IPS-18c (cell line): ENCODE data around the gene NOA1.
"Not testable (repeated sequence)": the region's sequence is repeated elsewhere in the genome, so short reads cannot be mapped to it uniquely, and the experiment has no call there.

Experiments used
- H3K4me3 ChIP-seq: 2 replicates; pipeline ENCODE4 v1.7.0; 2013; ENCODE audit warnings: low read depth, mild to moderate bottlenecking, low read length, moderate library complexity; ENCODE audit not compliant: insufficient read depth
- H3K9me3 ChIP-seq: one replicate; pipeline ENCODE4 v1.6.1; 2013; ENCODE audit warnings: mild to moderate bottlenecking, low read length, moderate library complexity; ENCODE audit not compliant: control insufficient read depth, insufficient read depth

NOA1 gene

DNA sequence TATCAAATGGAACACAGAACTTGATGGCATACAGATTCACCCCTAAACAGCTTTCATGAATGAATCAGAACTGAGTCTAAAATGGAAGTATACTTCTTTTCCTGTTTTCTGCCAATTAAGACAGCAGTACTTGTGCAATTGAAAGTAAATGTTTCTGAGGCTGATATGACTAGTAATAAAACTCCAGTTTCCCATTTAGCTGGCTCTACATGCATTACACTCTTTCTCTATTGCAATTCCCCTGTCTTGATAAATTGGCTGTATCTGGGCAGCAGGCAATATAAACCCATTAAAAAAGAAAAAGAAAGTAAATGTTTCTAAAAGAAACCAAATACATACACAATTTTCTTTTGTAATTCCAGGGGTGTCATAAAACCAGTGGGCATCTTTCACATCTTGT lies 4.6 kb downstream of the NOA1 start:
- Histone ChIP-seq H3K4me3 (no peak overlapping the region), H3K9me3 (no peaks in the 10 kb centered on the region)

DNA sequence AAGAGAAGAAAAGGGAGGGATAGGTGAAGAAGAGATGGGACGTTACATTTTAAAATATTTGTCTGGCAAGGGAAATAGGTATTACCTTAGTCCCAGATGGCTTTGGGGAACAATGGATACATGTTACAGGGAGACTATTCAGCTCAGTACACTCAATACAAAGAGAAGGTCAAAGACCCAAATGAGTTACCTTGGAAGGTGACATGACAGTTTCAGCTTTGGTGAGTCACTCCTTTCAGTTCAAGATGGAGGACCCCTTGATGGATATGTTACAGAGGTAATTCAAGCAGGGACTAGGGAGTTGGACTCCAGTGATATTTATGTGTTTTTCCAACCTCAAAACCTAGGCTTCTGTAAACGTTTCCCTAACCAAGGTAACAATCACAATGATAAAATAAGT lies 5.0 kb downstream of the NOA1 start:
- no peak overlapping the region for H3K4me3 ChIP-seq
- no peaks in the 10 kb centered on the region for H3K9me3 ChIP-seq

DNA sequence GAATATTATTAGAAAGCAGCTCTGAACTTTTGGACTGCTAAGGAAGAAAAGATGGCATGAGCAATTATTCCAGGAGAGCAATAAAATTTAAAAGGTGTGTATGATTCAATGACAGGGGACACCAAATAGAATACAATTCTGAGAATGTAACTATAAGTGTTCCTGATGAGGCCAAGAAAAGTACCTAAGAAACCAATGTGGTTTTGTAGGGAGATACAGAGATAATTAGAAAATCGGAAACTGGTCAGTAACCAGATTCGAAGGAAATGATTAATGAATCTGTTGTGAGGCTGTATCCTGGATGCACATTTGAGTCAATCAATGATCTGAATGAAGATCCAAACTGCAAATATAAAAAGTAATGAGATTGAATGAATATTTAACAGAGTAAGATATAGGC lies 6.0 kb downstream of the NOA1 start:
- Histone ChIP-seq H3K9me3 (no peaks in the 10 kb centered on the region), H3K4me3 (no peak overlapping the region)

DNA sequence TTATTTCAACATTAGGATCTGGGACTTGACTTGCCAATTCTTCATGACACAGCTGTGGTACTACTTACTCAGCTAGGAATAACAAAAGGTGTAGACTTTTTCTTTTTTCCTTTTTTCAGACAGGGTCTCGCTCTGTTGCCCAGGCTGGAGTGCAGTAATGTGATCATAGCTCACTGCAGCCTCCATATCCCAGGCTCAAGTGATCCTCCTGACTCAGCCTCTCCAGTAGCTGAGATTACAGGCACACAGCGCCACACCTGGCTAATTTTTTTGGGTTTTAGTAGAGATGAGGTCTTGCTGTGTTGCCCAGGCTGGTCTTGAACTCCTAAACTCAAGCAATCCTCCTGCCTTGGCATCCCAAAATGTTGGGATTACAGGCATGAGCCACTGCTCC lies 16.3 kb downstream of the NOA1 start:
- Histone ChIP-seq H3K4me3 (no peak overlapping the region), H3K9me3 (no peaks in the 10 kb centered on the region)

DNA sequence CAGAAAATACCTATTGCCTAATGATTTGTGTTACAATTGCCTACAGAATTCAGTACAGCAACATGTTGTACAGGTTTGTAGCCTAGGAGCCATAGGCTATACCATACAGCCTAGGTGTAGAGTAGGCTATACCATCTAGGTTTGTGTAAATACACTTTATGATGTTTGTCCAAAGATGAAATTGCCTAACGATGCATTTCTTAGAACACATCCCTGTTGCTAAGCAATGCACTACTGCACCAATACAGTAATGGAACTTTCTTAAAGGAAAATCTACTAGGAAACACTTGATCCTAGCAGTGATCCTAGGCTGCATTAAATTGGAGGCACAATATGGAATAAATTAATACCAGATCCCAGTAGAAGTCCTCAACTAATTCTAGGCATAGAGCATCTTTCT lies 18.3 kb downstream of the NOA1 start:
- no peaks in the 10 kb centered on the region for H3K9me3 ChIP-seq
- no peak overlapping the region for H3K4me3 ChIP-seq

DNA sequence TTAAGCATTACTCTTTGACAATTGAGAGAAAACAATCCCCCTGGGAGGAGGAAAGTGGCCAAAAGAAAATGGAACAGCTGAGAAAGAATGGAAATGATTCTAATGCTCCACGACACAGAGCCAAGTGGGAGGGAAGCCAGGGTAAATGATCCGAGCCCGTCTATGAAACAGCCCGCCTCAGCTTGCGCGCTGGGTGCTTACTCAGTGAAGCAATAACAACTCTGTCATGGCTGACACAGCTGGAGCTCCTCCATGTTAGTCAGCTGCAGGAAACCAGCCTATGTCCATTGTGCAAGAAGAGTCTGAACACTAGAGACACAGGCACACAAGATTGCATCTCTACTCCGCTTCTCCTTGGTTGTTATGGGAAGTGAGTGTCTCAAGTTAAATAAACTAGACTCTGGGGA lies 19.3 kb downstream of the NOA1 start:
- Histone ChIP-seq H3K4me3 (no peak overlapping the region), H3K9me3 (no peaks in the 10 kb centered on the region)

DNA sequence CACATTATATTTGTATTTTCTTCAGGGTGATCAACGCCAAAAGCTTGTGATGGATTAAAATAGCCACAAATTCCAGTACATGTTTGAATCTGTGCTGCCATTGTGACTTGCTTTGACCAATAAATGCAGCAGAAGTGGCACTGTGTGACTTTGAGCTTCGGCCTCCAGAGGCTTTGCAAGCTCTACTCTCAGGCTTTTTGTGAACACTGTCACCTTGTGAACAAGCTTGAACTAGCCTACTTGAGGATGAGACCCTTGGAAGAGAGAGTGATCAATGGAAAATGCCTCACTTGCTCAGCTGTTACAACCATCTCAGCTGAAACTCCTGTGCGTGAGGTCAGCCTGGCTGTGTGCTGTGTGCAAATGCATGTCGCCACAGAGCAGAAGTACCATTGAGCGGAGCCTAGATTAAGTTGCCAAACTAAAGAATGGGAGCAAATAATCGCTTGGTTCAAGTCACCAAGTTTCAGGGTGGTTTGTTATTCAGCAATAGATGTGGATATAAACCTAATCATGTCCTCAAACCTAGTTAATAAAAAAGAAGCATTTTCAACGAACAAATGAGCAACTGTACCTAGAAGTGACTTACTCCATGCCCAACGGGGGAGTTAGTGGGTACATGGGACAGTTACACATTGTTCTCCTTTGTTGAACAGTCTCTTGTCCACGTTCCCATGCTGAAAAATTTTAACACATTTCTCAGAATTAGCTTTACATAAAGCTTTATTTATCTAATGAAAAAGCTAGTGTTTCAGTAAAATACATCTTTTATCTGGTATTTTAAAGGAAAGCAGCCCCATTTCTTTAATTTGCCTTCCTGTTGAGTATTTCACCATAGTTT lies 23.5 kb downstream of the NOA1 start:
- Histone ChIP-seq H3K4me3 (no peak overlapping the region), H3K9me3 (no peaks in the 10 kb centered on the region)

DNA sequence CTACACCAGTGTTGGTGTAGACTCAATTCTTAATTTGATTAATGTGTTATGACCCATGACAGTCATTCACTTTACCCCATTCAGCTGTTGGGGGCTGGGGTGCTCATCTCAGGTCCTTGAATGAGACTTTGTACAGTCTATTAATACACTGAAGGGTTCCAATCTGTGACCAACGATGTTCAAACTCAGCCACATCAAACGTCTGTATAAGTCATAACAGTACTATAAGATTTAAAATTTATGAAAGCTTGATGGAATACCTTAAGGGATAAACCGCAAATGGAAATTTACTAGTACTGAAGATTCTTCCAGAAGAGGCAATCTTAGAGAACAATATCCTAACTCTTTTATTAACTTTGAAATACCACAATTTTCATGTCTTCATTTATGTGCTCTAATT lies 36.0 kb downstream of the NOA1 start:
- H3K4me3 ChIP-seq: no peak overlapping the region
- no peaks in the 10 kb centered on the region for H3K9me3 ChIP-seq

DNA sequence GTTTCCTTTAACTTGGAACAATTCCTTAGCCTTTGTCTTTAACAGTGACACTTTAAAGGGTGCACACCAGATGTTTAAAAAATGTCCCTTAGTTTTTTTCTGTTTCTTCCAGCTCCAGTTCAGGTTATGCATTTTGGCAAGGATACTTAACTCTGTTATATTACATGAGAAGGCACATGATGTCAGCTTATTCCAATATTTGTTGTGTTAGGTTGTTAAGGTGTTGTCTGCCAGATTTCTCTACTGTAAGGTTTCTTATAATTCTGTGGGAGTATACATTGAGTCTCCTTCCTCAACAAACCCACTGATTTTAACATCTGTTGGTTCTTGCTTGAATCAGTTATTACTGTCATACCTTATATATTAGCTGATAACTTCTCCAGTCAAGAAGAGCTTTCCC lies 36.4 kb downstream of the NOA1 start:
- H3K4me3 ChIP-seq: no peak overlapping the region
- no peaks in the 10 kb centered on the region for H3K9me3 ChIP-seq

DNA sequence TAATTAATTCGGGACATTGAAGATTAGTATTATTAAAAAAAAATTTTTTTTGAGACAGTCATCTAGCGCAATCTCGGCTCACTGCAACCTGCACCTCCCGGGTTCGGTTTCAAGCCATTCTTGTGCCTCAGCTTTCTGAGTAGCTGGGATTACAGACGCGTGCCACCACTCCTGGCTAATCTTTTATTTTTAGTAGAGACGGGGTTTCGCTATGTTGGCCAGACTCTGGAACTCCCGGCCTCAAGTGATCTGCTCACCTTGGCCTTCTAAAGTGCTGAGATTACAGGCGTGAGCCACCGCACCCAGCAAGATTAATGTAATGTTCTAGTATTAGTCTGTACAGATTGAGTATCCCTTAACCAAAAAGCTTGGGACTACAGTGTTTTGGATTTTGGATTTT lies 37.0 kb downstream of the NOA1 start:
- no peaks in the 10 kb centered on the region for H3K9me3 ChIP-seq
- H3K4me3 ChIP-seq: no peak overlapping the region

DNA sequence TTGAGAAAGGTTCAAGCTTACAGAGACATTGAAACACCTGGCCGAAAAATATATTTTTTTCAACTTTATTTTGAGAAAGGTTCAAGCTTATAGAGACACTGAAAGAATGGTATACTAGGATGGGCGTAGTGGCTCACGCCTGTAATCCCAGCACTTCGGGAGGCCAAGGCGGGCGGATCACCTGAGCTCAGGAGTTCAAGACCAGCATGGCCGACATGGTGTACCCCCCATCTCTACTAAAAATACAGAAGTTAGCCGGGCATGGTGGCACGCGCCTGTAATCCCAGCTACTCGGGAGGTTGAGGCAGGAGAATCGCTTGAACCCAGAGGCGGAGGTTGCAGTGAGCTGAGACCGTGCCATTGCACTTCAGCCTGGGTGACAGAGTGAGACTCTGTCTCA lies 37.6 kb downstream of the NOA1 start:
- not testable (repeated sequence) for H3K9me3 ChIP-seq, H3K4me3 ChIP-seq

DNA sequence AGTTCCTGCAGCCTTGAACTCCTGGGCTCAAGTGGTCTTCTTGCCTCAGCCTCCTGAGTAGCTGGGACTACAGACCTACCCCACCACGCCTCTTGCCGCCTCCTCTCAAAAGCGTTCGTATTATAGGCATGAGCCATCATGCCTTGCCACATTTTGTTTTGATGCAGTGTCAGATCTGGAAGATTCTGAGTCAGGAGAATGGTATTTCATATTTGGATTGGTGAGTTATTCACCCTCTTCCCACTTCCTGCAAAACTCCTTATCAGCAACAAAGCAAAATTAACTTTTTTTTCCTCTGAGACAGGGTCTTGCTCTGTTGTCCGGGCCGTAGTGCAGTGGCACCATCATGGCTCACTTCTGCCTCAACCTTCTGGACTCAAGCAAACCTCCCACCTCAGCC lies 40.1 kb downstream of the NOA1 start:
- no peaks in the 10 kb centered on the region for H3K9me3 ChIP-seq
- H3K4me3 ChIP-seq: no peak overlapping the region

DNA sequence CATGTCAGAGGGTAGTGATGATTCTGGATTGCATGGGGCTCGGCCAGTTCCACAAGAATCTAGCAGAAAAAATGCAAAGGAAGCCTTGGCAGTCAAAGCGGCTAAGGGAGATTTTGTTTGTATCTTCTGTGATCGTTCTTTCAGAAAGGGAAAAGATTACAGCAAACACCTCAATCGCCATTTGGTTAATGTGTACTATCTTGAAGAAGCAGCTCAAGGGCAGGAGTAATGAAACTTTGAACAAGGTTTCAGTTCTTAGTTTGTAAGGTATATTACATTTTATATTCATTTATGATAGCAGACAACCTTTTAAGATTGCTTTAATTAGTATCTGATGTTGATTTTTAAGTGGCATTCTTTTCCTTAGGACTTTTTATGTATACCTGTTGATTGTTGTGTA lies 45.5 kb downstream of the NOA1 start:
- no peak overlapping the region for H3K4me3 ChIP-seq
- H3K9me3 ChIP-seq: no peaks in the 10 kb centered on the region

DNA sequence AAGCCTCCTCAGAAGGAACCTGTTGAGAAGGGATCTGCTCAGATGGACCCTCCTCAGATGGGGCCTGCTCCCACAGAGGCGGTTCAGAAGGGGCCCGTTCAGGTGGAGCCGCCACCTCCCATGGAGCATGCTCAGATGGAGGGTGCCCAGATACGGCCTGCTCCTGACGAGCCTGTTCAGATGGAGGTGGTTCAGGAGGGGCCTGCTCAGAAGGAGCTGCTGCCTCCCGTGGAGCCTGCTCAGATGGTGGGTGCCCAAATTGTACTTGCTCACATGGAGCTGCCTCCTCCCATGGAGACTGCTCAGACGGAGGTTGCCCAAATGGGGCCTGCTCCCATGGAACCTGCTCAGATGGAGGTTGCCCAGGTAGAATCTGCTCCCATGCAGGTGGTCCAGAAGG lies 46.8 kb downstream of the NOA1 start:
- H3K9me3 ChIP-seq: no peaks in the 10 kb centered on the region
- no peak overlapping the region for H3K4me3 ChIP-seq

DNA sequence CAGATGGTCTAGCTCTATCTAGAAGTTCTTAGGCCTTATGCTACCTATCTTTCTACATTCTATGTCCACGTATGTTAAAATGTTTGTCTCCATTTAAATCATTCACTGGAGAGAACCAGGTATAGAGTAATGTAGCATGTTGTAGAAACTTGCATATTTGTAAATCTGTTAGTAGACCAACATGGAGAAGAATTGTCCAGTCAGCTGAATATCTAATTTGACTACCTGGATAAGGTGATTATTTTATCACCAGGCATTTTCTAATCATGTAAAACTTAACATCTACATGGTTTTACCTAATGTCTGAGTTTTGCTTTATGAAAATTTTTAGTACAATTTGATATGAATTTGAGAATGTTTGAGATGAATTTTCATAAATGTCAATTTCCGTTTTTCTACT lies 50.2 kb downstream of the NOA1 start:
- Histone ChIP-seq H3K9me3 (no peaks in the 10 kb centered on the region), H3K4me3 (no peak overlapping the region)

DNA sequence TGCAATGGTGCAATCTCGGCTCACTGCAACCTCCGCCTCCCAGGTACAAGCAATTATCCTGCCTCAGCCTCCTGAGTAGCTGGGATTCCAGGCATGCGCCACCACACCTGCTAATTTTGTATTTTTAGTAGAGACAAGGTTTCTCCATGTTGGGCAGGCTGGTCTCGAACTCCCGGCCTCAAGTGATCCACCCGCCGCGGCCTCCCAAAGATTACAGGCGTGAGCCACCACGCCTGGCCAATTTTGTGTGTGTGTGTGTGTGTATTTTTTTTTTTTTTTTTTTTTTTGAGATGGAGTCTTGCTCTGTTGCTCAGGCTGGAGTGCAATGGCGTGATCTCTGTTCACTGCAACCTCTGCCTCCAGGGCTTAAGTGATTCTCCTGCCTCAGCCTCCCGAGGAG lies 62.4 kb downstream of the NOA1 start:
- not testable (repeated sequence) for H3K4me3 ChIP-seq, H3K9me3 ChIP-seq

DNA sequence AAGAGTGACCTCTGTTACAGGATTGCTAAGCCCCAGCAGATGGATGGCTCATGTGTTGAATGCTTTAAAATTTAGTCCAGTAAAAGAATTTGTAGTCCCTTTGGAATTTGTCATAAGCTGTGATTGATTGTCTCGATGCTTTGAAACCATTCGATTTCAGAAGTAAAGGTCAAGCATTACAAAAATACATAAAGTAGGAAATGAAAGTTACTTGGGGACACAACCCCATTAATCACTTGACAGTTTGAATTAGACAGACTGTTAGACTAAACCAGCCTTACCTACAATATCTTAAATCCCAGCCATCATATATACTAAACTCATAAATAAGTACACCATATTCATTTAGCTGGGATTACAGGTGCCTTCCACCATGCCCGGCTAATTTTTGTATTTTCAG lies 63.1 kb downstream of the NOA1 start:
- Histone ChIP-seq H3K9me3 (peaks cover 2% of the 10 kb centered on the region), H3K4me3 (no peak overlapping the region)
